NCI-H2107 treated with DMSO at 0.1 percent for 48 hours (cell line): ENCODE measurements around the gene CP.

Experiments
- DNase-seq: peaks from one replicate; lab custom pipeline; 2025; ENCODE audit not compliant: unreplicated experiment; lab: John Stamatoyannopoulos, UW

CP gene

DNA sequence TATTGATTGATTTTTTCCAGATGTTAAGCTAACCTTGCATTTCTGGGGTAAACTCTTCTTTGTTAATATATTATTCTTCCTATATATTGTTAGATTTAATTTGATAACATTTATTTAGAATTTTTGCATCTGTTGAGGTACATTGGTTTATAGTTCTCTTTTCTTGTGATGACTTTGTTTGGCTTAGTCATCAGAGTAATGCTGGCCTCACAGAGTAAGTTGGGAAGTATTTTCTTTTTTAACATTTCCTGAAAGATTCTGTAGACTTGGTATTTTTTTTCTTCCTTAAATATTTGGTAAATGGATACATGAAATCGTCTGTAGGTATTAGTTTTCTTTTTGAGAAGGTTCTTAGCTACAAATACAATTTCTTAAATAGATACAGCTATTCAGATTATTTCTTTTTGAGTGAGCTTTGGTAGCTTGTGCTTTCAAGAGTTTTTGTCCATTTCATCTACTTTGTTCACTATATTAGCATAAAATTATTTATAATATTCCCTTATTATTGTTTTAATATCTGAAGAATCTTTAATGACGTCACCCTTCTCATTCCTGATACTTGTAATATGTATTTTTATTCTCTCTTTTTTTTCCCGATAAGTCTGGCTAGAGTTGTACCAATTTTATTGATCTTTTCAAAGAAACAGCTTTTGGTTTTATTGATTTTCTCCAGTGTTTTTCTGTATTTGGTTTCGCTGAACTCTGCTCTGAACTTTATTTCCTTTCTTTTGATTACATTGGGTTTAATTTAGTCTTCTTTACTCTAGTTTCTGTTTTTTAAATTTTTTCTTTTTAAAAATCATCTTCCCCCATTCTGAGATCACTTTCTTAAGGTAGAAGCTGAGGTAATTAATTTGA lies 98.7 kb downstream of the CP start:
- no peak for DNase-seq
